C4-2B (cell line): ENCODE measurements around the gene POR.

Experiments used
- H3K27ac ChIP-seq: fragments of 450-650 bp; 2 replicates; pipeline ENCODE4 v1.5.1; 2017
- ZFX ChIP-seq: fragments of 450-650 bp; IDR thresholded peaks from 2 replicates; pipeline ENCODE4 v1.6.1; 2017
- TF ChIP-seq, protein P1 (sequence below): fragments of 450-650 bp; conservative IDR thresholded peaks from 2 replicates; pipeline ENCODE4 v1.5.1; 2017; ENCODE audit warnings: mild to moderate bottlenecking

POR gene

DNA sequence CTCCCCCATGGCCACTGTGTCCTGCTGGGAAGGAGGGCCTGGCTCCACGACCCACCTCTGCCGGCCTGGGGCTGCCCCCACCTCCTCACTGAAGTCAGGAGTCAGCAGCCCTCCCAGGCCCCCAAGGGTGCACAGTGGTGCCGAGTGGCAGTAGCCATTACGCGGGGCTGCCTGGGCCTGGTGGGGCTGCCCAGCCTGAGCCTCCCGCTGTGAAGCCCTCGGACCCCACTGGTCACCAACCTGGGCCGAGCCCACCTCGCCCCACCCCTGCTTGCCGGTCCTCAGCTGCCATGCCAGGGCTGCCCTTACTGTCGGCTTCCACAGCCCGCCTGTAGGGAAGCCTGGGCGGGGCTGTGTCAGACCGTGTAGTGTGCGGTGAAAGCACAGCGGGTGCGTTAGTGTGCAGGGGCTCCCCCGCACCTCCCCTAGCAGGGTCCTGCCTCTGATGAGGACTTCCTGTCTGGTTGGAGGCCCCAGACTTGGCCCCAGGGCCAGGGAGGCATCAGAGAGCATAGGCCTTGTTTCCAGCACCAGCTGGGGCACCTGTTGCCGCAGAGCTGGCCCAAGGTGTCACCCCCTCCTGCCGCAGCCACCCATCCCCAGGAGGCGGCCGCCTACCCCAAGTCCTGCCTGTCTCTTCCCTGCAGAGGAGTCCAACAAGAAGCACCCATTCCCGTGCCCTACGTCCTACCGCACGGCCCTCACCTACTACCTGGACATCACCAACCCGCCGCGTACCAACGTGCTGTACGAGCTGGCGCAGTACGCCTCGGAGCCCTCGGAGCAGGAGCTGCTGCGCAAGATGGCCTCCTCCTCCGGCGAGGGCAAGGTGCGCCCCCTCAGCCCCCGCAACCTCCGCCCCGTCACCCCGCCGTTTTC lies 69.4 kb downstream of the POR start:
- no peak overlapping the region for H3K27ac ChIP-seq
- TF ChIP-seq ZFX: no peak
- TF ChIP-seq, protein P1, sequence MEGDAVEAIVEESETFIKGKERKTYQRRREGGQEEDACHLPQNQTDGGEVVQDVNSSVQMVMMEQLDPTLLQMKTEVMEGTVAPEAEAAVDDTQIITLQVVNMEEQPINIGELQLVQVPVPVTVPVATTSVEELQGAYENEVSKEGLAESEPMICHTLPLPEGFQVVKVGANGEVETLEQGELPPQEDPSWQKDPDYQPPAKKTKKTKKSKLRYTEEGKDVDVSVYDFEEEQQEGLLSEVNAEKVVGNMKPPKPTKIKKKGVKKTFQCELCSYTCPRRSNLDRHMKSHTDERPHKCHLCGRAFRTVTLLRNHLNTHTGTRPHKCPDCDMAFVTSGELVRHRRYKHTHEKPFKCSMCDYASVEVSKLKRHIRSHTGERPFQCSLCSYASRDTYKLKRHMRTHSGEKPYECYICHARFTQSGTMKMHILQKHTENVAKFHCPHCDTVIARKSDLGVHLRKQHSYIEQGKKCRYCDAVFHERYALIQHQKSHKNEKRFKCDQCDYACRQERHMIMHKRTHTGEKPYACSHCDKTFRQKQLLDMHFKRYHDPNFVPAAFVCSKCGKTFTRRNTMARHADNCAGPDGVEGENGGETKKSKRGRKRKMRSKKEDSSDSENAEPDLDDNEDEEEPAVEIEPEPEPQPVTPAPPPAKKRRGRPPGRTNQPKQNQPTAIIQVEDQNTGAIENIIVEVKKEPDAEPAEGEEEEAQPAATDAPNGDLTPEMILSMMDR: no peak

DNA sequence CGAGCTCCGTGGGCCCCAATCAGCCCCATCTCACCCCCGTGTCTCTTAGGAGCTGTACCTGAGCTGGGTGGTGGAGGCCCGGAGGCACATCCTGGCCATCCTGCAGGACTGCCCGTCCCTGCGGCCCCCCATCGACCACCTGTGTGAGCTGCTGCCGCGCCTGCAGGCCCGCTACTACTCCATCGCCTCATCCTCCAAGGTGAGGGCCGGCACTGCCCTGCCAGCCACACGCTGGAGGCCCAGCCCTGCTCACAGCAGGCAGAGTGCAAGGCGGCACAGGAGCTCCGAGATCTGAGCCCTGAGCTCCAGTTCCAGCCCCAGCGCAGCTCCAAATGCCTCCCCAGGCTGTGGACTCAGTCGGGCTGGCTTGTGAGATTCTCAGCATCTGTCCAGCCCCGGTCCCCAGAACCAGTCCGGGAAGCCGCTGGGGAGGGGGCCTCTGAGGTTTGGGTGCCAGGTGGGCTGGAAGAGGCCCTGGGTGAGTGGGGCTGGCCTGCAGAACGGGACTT lies 70.1 kb downstream of the POR start:
- TF ChIP-seq, protein P1: no peak
- TF ChIP-seq ZFX: no peak

DNA sequence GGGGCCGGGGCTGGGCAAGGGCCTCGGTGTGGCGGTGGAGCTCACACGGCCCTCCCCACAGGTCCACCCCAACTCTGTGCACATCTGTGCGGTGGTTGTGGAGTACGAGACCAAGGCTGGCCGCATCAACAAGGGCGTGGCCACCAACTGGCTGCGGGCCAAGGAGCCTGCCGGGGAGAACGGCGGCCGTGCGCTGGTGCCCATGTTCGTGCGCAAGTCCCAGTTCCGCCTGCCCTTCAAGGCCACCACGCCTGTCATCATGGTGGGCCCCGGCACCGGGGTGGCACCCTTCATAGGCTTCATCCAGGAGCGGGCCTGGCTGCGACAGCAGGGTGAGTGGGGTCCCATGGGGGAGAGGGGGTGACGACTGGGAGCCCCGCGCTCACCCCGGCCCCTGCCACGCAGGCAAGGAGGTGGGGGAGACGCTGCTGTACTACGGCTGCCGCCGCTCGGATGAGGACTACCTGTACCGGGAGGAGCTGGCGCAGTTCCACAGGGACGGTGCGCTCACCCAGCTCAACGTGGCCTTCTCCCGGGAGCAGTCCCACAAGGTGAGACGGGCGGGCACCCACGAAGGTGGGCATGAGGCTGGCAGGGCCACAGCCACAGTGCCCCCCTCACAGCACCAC lies 70.7 kb downstream of the POR start:
- no peak overlapping the region for H3K27ac ChIP-seq
- TF ChIP-seq ZFX: no peak
- TF ChIP-seq, protein P1: no peak

More for the DNA sequence above, 70.1 kb downstream of the POR start:
- H3K27ac ChIP-seq: no peak overlapping the region

DNA sequence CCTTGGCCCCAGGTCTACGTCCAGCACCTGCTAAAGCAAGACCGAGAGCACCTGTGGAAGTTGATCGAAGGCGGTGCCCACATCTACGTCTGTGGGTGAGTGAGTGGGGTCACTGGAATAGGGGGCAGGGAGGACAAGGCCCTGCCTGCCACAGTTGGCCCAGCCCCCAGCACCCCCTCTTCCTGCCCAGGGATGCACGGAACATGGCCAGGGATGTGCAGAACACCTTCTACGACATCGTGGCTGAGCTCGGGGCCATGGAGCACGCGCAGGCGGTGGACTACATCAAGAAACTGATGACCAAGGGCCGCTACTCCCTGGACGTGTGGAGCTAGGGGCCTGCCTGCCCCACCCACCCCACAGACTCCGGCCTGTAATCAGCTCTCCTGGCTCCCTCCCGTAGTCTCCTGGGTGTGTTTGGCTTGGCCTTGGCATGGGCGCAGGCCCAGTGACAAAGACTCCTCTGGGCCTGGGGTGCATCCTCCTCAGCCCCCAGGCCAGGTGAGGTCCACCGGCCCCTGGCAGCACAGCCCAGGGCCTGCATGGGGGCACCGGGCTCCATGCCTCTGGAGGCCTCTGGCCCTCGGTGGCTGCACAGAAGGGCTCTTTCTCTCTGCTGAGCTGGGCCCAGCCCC lies 71.3 kb downstream of the POR start:
- no peak overlapping the region for H3K27ac ChIP-seq
- no peak for TF ChIP-seq ZFX
- TF ChIP-seq, protein P1: no peak

DNA sequence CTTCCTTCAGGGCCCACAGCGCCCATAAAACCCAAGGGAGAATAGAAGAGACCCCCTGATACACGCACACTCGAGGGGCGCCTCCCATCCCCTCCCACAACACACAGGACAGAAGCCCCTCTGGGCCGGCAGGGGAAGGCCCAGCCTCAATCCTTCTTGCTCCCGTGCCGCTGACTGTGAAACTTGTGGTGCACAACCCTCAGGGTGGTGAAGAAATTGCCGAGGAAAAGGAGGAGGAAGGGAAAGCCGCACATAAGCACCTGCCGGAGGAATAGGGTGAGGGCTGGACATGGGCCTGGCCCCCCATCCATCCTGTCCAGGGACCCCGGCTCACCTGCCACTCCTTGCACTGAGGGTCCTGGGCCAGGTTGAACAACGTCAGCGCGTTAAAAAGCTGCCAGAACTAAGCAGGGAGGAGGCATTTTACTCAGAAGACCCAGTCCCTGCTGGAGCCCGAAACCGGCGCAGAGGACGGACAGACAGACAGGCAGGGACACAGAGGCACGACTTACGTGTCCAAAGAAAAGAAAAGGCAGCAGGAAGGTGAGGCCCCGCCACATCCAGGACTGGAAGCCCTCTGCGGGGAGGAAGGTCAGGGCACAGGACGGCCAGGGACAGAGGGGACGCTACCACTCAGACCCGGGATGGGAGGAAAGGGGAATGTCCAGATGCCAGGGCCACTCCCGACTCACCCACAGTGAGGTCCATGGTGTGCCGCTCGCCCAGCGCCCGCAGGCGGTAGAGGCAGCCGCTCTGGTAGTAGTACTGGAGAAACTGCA lies 72.3 kb downstream of the POR start:
- no peak for TF ChIP-seq ZFX
- TF ChIP-seq, protein P1: no peak

DNA sequence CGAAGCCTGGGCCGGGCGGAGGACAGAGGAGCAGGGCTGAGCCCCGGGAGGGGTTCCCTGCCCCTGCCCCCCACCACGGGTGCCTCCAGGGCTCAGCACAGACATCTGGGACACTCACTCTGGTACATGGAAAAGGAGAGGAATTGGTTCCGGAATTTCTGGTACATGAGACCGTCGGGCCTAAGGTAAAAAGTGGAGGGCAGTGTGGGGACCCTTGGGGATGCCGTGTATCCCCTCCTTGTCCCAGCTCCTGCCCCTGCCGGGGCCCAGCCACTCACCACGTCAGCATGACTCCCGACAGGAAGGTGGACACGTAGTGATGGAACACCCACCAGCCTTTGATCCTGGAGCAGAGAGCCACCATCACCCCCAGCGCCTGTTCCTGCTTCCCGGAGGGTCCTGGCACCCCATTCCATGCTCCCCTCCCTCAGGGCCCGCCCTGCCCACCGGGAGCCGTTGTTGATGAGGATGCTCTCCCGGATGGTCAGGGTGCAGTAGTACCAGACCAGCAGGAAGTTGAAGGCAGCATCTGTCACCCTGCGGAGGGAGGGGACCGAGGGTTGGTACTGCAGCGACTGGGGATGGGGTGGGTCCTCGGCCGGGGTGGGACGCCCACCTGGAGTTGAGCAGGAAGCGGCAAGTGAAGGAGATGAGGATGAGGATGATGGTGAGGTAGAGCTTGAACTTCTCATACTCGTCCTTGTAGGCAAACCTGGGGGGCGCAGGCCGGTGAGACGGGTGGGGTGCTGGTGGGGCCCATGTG lies 73.0 kb downstream of the POR start:
- TF ChIP-seq, protein P1: no peak
- TF ChIP-seq ZFX: no peak
- H3K27ac ChIP-seq: no peak overlapping the region

More for the DNA sequence above, 72.3 kb downstream of the POR start:
- no peak overlapping the region for H3K27ac ChIP-seq
